ENCODE data around the gene KDM8. TPM values are rescaled to one million over a fixed set of nuclear protein-coding genes. Genes with fewer than 3 reads are reported as not detected.
A peak's percentile ranks its signal among the peaks of the same experiment; 100 is the strongest.

KDM8 gene
- total RNA-seq (2014; rRNA removed), result 5.0 and 7.8 TPM in 2 replicates
- percentile 49 among the genes with signal in this experiment for Bru-seq, nascent RNA
- percentile 45 among the genes with signal in this experiment for BruChase-seq, experiment 1, labeled RNA remaining after a 6-hour chase
- percentile 45 among the genes with signal in this experiment for BruChase-seq, experiment 2, labeled RNA remaining after a 2-hour chase
- long read RNA-seq, partial matches to known transcripts, result 2 of 8 reads
- long read RNA-seq, other reads (novel, unspliced or antisense), result 3 of 8 reads

GRCh38 chr16:27203507-27204311 lies at the start of gene KDM8:
KDM8 (plus strand) TSS chr16:27203526; CDS start chr16:27210124, 6,598 bp downstream.
- Histone ChIP-seq H2AFZ (ENCODE audit: low read length) (peak within 1 kb of the TSS; percentile 95), H3K9me3 (ENCODE audit: low read length) (no peaks in the 10 kb centered on the region), H3K27me3 (ENCODE audit: low read length) (no peaks in the 10 kb centered on the region), H4K20me1 (ENCODE audit: low read length) (no peaks in the 10 kb centered on the region), H3K9ac (ENCODE audit: low read length) (peak within 1 kb of the TSS; percentile 94), H3K36me3 (ENCODE audit: low read depth, low read length) (no peaks in the 10 kb centered on the region), H3K9me2 (replicated peaks; ENCODE audit: low read length) (no peaks in the 10 kb centered on the region), H3K4me1 (ENCODE audit: insufficient read depth, low read length) (peaks cover 5% of the 10 kb centered on the region; the same call in 1 of the 2 replicates), H3K27ac (ENCODE audit: low read length) (peak within 1 kb of the TSS; percentile 86), H3K79me2 (ENCODE audit: low read length) (peaks cover 8% of the 10 kb centered on the region; the same call in 1 of the 2 replicates), H3K4me3 (ENCODE audit: low read length) (peak within 1 kb of the TSS; percentile 77), H3F3A (ENCODE audit: low read length, unreplicated experiment) (no peaks in the 10 kb centered on the region), H3K4me2 (ENCODE audit: low read length) (peak within 1 kb of the TSS; percentile 84)
- ChIA-PET POLR2A (ENCODE audit: unreplicated experiment) (interaction anchor here (0.5 to 1.0 kb wide), 6 partner anchors 65 to 1904 kb away, joined by 3 to 8 read pairs (median 4); partner anchors contain the start of genes GTF3C1, KATNIP and NSMCE1), CTCF (interaction anchor here (0.6 to 1.0 kb wide), 3 partner anchors 25 to 163 kb away, joined by 3 to 9 read pairs (median 3); no protein-coding TSS in a partner anchor)
- DNase-seq (peak; percentile 98), ATAC-seq (peak; percentile 94)
- no peak for TF ChIP-seq EZH2phosphoT487 (IDR thresholded peaks at IDR 0.05; ENCODE audit: borderline replicate concordance, low read length)
- TF ChIP-seq EZH2 (IDR thresholded peaks at IDR 0.05; ENCODE audit: low read length, unreplicated experiment), result no peak
- no peak for TF ChIP-seq CTCF (conservative IDR thresholded peaks at IDR 0.05; ENCODE audit: low read depth, low read length)
- intact Hi-C loops (cut with micrococcal nuclease), result loop anchor here (5.0 kb wide), 1 partner anchor 46 kb away; no protein-coding TSS in a partner anchor
- no TSS peak for BruUV-seq (replicated peaks)

- CTCF ChIA-PET, result no interaction called here
- no peak overlapping the region for H3K9ac ChIP-seq (ENCODE audit: low read length)
- DNase-seq (peak; percentile 41), ATAC-seq (peak; percentile 60; the same call in 1 of the 2 replicates)
- H3K79me2 ChIP-seq (ENCODE audit: low read length), result no peaks in the 10 kb centered on the region
- H3K36me3 ChIP-seq (ENCODE audit: low read depth, low read length), result no peaks in the 10 kb centered on the region
- H3K4me1 ChIP-seq (ENCODE audit: insufficient read depth, low read length), result no peaks in the 10 kb centered on the region
- no peaks in the 10 kb centered on the region for H3K9me3 ChIP-seq (ENCODE audit: low read length)
- no peak for TF ChIP-seq EZH2 (IDR thresholded peaks at IDR 0.05; ENCODE audit: low read length, unreplicated experiment)
- TF ChIP-seq EZH2phosphoT487 (IDR thresholded peaks at IDR 0.05; ENCODE audit: borderline replicate concordance, low read length), result no peak
- peak; percentile 84 for TF ChIP-seq CTCF (conservative IDR thresholded peaks at IDR 0.05; ENCODE audit: low read depth, low read length)
- no peaks in the 10 kb centered on the region for H3F3A ChIP-seq (ENCODE audit: low read length, unreplicated experiment)
- peak overlapping the region; percentile 56; the same call in 1 of the 2 replicates for H2AFZ ChIP-seq (ENCODE audit: low read length)
- H3K9me2 ChIP-seq (replicated peaks; ENCODE audit: low read length), result no peaks in the 10 kb centered on the region
- H3K27ac ChIP-seq (ENCODE audit: low read length), result no peak overlapping the region
- intact Hi-C loops (cut with micrococcal nuclease), result loop anchor here (5.0 kb wide), 2 partner anchors 47 to 212 kb away; partner anchors contain the start of gene KDM8
- no TSS peak for BruUV-seq (replicated peaks)
- H4K20me1 ChIP-seq (ENCODE audit: low read length), result no peaks in the 10 kb centered on the region
- H3K4me2 ChIP-seq (ENCODE audit: low read length), result peak overlapping the region; percentile 54; the same call in 1 of the 2 replicates
- H3K4me3 ChIP-seq (ENCODE audit: low read length), result no peak overlapping the region
- POLR2A ChIA-PET (ENCODE audit: unreplicated experiment), result no interaction called here
- H3K27me3 ChIP-seq (ENCODE audit: low read length), result no peaks in the 10 kb centered on the region
These were observed 48.4 kb upstream of the KDM8 start for GRCh38 chr16:27154705-27155521.
